Hepatocyte (in vitro differentiated cells): Measurements from ENCODE around the gene RSPRY1. TPM values are rescaled to one million over a fixed set of nuclear protein-coding genes. Genes with fewer than 3 reads are reported as not detected.
"Not testable (repeated sequence)": the region's sequence is repeated elsewhere in the genome, so short reads cannot be mapped to it uniquely, and the experiment has no call there.

ENCODE experiments used
- DNase-seq: peaks from one replicate; pipeline ENCODE4 v3.0.0-alpha.2; 2016; ENCODE audit warnings: low spot score
- H2AFZ ChIP-seq: fragments of 200-600 bp; sonication (generic); 2 replicates; pipeline ENCODE4 v1.6.0; 2016; ENCODE audit warnings: antibody characterized with exemption, mild to moderate bottlenecking
- H3K27ac ChIP-seq: fragments of 200-600 bp; sonication (generic); 2 replicates; pipeline ENCODE4 v1.5.1; 2016; ENCODE audit warnings: mild to moderate bottlenecking
- H3K27me3 ChIP-seq: fragments of 200-600 bp; sonication (generic); 2 replicates; pipeline ENCODE4 v1.6.1; 2016
- H3K36me3 ChIP-seq: fragments of 200-600 bp; sonication (generic); replicated peaks from 2 replicates; pipeline ENCODE4 v1.5.1; 2016; ENCODE audit warnings: low read depth; ENCODE audit not compliant: insufficient read depth
- H3K4me1 ChIP-seq: fragments of 200-600 bp; sonication (generic); 2 replicates; pipeline ENCODE4 v1.5.1; 2016; ENCODE audit warnings: mild to moderate bottlenecking, moderate library complexity; ENCODE audit not compliant: insufficient read depth
- H3K4me2 ChIP-seq: fragments of 200-600 bp; sonication (generic); 2 replicates; pipeline ENCODE4 v1.6.0; 2016
- H3K4me3 ChIP-seq: fragments of 200-600 bp; sonication (generic); 2 replicates; pipeline ENCODE4 v1.5.1; 2016; ENCODE audit warnings: mild to moderate bottlenecking
- H3K79me2 ChIP-seq: fragments of 200-600 bp; sonication (generic); 2 replicates; pipeline ENCODE4 v1.6.0; 2017; ENCODE audit warnings: mild to moderate bottlenecking
- H3K9me2 ChIP-seq: fragments of 200-600 bp; sonication (generic); replicated peaks from 2 replicates; pipeline ENCODE4 v1.6.0; 2017; ENCODE audit warnings: mild to moderate bottlenecking; ENCODE audit not compliant: insufficient read depth
- H3K9me3 ChIP-seq: fragments of 200-600 bp; sonication (generic); 2 replicates; pipeline ENCODE4 v1.5.1; 2016; ENCODE audit warnings: low read depth, mild to moderate bottlenecking
- H4K20me1 ChIP-seq: fragments of 200-600 bp; sonication (generic); 2 replicates; pipeline ENCODE4 v1.6.0; 2016; ENCODE audit warnings: mild to moderate bottlenecking; ENCODE audit not compliant: insufficient read depth, poor library complexity, severe bottlenecking
- EZH2 ChIP-seq: fragments of 200-600 bp; sonication (generic); IDR thresholded peaks from 2 replicates; pipeline ENCODE4 v1.6.1; 2016; ENCODE audit warnings: antibody characterized with exemption, mild to moderate bottlenecking, borderline replicate concordance
- EZH2phosphoT487 ChIP-seq: fragments of 200-600 bp; sonication (generic); IDR thresholded peaks from one replicate; pipeline ENCODE4 v1.6.1; 2018; ENCODE audit warnings: antibody characterized with exemption, mild to moderate bottlenecking, low read depth, moderate library complexity; ENCODE audit not compliant: unreplicated experiment, severe bottlenecking
- WGBS: methylation state at CpG from one replicate; pipeline ENCODE4 v1.1.6; 2016; ENCODE audit warnings: low lambda C conversion rate; ENCODE audit errors: missing lambda C conversion rate; 5-methylcytosine and 5-hydroxymethylcytosine counted together
- polyA plus RNA-seq: library from polyadenylated mRNA; unstranded; fragments of >200 nt; fragmentation: Nextera tagmentation; extraction: Ambion mirVana; gene quantifications from 2 replicates; pipeline ENCODE4 v1.2.1, GENCODE V29; 2016
- total RNA-seq: library from RNA; depleted of rRNA; stranded (reverse); fragments of >200 nt; gene quantifications from 2 replicates; pipeline ENCODE4 v1.2.3, GENCODE V29; 2014
- TF ChIP-seq, protein P1 (sequence below): fragments of 200-600 bp; sonication (generic); IDR thresholded peaks from 2 replicates; pipeline ENCODE4 v1.5.1; 2016; ENCODE audit warnings: antibody characterized with exemption, mild to moderate bottlenecking; ENCODE audit not compliant: poor library complexity

Gene RSPRY1
- total and polyA plus RNA-seq, 2 experiments from 2014 or later = 42.3 to 57.5 TPM

DNA sequence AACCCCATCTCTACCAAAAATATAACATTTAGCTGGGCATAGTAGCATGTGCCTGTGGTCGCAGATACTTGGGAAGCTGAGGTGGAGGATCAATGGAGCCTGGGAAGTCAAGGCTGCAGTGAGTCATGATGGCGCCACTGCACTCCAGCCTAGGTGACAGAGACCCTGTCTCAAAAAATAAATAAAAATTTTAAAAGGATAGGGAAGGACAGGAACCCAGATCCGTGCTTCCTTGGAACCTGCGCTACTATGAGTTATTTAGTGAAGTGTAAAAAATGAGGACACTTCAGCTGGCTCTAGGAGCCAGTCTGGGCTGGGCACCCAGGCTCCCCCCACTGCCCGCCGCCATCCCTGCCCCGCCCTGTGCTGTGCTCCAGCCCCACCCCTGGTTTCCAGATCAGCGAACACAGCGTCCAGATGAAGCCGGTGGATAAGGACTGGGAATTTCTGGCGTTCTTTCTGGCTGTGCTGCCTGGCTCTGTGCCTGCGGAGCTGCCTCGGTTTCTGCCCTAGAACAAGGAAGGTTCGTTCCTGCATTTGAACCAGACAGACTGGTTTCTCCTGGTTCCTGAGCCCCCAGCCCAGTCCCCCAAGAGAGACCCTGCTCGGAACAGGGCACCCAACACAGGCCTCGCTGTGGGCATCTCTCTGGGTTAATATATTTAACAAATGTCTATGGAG, 79.9 kb downstream of the RSPRY1 start:
- H3K4me2 ChIP-seq = peak overlapping the region; percentile 60
- 59% methylated on average over 16 of the region's 16 CpGs for WGBS
- no peaks in the 10 kb centered on the region for H3K9me2 ChIP-seq
- no peak overlapping the region for H2AFZ ChIP-seq
- H3K27ac ChIP-seq = peak overlapping the region; percentile 99
- peaks cover 42% of the 10 kb centered on the region for H3K4me1 ChIP-seq
- TF ChIP-seq EZH2 (no peak), EZH2phosphoT487 (no peak)
- TF ChIP-seq, protein P1, sequence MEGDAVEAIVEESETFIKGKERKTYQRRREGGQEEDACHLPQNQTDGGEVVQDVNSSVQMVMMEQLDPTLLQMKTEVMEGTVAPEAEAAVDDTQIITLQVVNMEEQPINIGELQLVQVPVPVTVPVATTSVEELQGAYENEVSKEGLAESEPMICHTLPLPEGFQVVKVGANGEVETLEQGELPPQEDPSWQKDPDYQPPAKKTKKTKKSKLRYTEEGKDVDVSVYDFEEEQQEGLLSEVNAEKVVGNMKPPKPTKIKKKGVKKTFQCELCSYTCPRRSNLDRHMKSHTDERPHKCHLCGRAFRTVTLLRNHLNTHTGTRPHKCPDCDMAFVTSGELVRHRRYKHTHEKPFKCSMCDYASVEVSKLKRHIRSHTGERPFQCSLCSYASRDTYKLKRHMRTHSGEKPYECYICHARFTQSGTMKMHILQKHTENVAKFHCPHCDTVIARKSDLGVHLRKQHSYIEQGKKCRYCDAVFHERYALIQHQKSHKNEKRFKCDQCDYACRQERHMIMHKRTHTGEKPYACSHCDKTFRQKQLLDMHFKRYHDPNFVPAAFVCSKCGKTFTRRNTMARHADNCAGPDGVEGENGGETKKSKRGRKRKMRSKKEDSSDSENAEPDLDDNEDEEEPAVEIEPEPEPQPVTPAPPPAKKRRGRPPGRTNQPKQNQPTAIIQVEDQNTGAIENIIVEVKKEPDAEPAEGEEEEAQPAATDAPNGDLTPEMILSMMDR = no peak
- no peaks in the 10 kb centered on the region for H4K20me1 ChIP-seq
- H3K36me3 ChIP-seq = no peaks in the 10 kb centered on the region
- peak; percentile 70 for DNase-seq
- no peak overlapping the region for H3K4me3 ChIP-seq
- peaks cover 30% of the 10 kb centered on the region for H3K79me2 ChIP-seq
- H3K9me3 ChIP-seq = no peaks in the 10 kb centered on the region
- H3K27me3 ChIP-seq = no peaks in the 10 kb centered on the region

DNA sequence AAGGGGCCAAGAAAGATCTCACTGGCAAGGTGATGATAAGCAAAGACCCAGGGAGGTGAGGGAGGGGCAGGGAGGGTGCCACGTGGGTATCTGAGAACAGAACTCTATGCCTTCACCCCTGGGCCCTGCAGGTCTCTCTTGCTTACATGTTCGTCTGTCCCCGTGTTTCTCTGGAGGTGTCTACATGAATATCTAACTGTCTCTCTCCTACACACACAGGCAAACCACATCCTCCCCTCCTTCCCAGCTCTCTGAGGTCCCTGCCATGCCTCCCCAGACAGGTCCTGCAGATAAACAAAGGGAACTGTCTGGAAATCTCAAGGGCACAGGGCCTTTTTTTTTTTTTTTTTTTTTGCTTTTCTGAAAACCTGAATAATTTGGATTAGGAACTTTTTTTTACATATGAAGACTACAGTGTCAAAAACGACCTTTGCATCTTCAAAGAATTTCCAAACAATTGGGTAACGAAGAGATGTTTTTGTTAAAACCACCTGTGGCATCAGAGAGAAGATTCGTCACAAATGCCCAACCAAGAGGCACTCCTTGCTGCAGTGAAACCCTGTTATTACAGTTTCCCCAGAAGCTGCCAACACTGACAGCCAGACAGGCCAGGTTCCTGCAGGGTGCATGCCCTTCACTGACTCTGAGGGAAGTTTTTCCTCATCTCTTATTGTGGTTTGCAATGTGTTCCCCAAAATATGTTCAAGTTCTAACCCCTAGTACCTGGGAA, 80.6 kb downstream of the RSPRY1 start:
- WGBS = 57% methylated on average over 6 of the region's 6 CpGs
- Histone ChIP-seq H3K9me2 (no peaks in the 10 kb centered on the region), H3K4me3 (no peak overlapping the region), H2AFZ (no peak overlapping the region), H3K4me2 (peak overlapping the region; percentile 60), H3K27me3 (no peaks in the 10 kb centered on the region), H3K9me3 (no peaks in the 10 kb centered on the region), H3K27ac (peak overlapping the region; percentile 99), H3K79me2 (peaks cover 35% of the 10 kb centered on the region), H4K20me1 (no peaks in the 10 kb centered on the region), H3K36me3 (no peaks in the 10 kb centered on the region), H3K4me1 (peaks cover 42% of the 10 kb centered on the region)
- no peak for DNase-seq
- TF ChIP-seq EZH2phosphoT487 = no peak
- no peak for TF ChIP-seq EZH2
- TF ChIP-seq, protein P1 = no peak

DNA sequence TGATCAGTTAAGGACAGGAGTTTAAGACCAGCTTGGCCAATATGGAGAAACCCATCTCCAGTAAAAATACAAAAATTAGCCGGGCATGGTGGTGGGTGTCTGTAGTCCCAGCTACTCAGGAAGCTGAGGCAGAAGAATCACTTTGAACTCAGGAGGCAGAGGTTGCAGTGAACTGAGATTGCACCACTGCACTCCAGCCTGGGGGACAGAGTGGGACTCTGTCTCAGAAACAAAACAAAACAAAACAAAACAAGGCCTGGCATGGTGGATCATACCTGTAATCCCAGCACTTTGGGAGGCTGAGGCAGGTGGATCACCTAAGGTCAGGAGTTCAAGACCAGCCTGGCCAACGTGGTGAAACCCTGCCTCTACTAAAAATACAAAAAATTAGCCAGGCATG, 81.2 kb downstream of the RSPRY1 start:
- Histone ChIP-seq H3K79me2 (peaks cover 38% of the 10 kb centered on the region), H3K4me1 (peaks cover 42% of the 10 kb centered on the region), H3K27ac (peak overlapping the region; percentile 99)
- H3K27me3 ChIP-seq, H3K9me3 ChIP-seq, H2AFZ ChIP-seq, H3K36me3 ChIP-seq, H3K9me2 ChIP-seq, H3K4me2 ChIP-seq, H3K4me3 ChIP-seq, DNase-seq, H4K20me1 ChIP-seq: not testable (repeated sequence)
- 88% methylated on average over 2 of the region's 2 CpGs for WGBS
